Measurements from ENCODE around the gene SIAH3.
A peak's percentile ranks its signal among the peaks of the same experiment; 100 is the strongest.

Gene SIAH3

GRCh38 chr13:45860240-45860639 lies 8.7 kb upstream of the SIAH3 start:
- no peak for DNase-seq

- DNase-seq = no peak
Measured at GRCh38 chr13:45859705-45860104, 8.2 kb upstream of the SIAH3 start.

- DNase-seq = no peak
Measured at GRCh38 chr13:45852494-45852893, 941 bp upstream of the SIAH3 start.

GRCh38 chr13:45851956-45852355 lies 403 bp upstream of the SIAH3 start:
- no peak for DNase-seq

- no peak for DNase-seq
Measured at GRCh38 chr13:45850027-45850613, 1.4 kb downstream of the SIAH3 start.

- no peak for DNase-seq
Measured at GRCh38 chr13:45849408-45849807, 2.1 kb downstream of the SIAH3 start.

- peak; percentile 26 for DNase-seq
Measured at GRCh38 chr13:45847554-45848224, 3.9 kb downstream of the SIAH3 start.

GRCh38 chr13:45846681-45847080 lies 4.9 kb downstream of the SIAH3 start:
- no peak for DNase-seq

GRCh38 chr13:45838171-45838745 lies 13.3 kb downstream of the SIAH3 start:
- DNase-seq = no peak

- no peak for DNase-seq
Measured at GRCh38 chr13:45837111-45837510, 14.4 kb downstream of the SIAH3 start.

GRCh38 chr13:45834411-45834994 lies 17.1 kb downstream of the SIAH3 start:
- DNase-seq = no peak

- DNase-seq = peak; percentile 73
Measured at GRCh38 chr13:45833663-45834375, 17.7 kb downstream of the SIAH3 start.

GRCh38 chr13:45833242-45833641 lies 18.3 kb downstream of the SIAH3 start:
- no peak for DNase-seq

- DNase-seq = no peak
Measured at GRCh38 chr13:45831851-45832250, 19.7 kb downstream of the SIAH3 start.

GRCh38 chr13:45830121-45830520 lies 21.4 kb downstream of the SIAH3 start:
- no peak for DNase-seq

GRCh38 chr13:45828256-45828968 lies 23.1 kb downstream of the SIAH3 start:
- DNase-seq = no peak

GRCh38 chr13:45827318-45827717 lies 24.2 kb downstream of the SIAH3 start:
- no peak for DNase-seq

- DNase-seq = no peak
Measured at GRCh38 chr13:45826731-45827130, 24.8 kb downstream of the SIAH3 start.

GRCh38 chr13:45825387-45825650 lies 26.2 kb downstream of the SIAH3 start:
- DNase-seq = no peak

GRCh38 chr13:45823583-45823982 lies 28.0 kb downstream of the SIAH3 start:
- no peak for DNase-seq

GRCh38 chr13:45821811-45822210 lies 29.7 kb downstream of the SIAH3 start:
- no peak for DNase-seq

- DNase-seq = no peak
Measured at GRCh38 chr13:45820106-45820838, 31.3 kb downstream of the SIAH3 start.

Measured in NCI-H226 (cell line).